Measurements from ENCODE around the gene PDGFD. TPM values are rescaled to one million over a fixed set of nuclear protein-coding genes. Genes with fewer than 3 reads are reported as not detected.

PDGFD gene
- total RNA-seq, 1 experiment from 2014 or later = 1.7 TPM

GRCh38 chr11:104061853-104062521 lies 102.0 kb downstream of the PDGFD start:
- H3K27ac ChIP-seq (ENCODE audit: insufficient read length, low read depth, low read length) = no peak overlapping the region
- no peaks in the 10 kb centered on the region for H3K9me3 Mint-ChIP-seq
- no peak overlapping the region for H2BK15ac ChIP-seq (ENCODE audit: low read depth, low read length)
- H4K91ac ChIP-seq (ENCODE audit: insufficient read length, low read depth, low read length) = no peak overlapping the region
- no peak overlapping the region for H4K8ac ChIP-seq (replicated peaks; ENCODE audit: insufficient read length, low read depth, low read length)
- peaks cover 0 to 2% (median 0%) of the 10 kb centered on the region in 3 experiments; a peak in 1 of 7 replicates for H3K36me3 Mint-ChIP-seq (ENCODE audit: insufficient read depth in 1 of 3, low read depth in 3 of 3)
- H3K23me2 ChIP-seq (ENCODE audit: insufficient read length, low read depth, low read length, poor library complexity, severe bottlenecking) = no peaks in the 10 kb centered on the region
- H3K56ac ChIP-seq (ENCODE audit: insufficient read length, low read depth, low read length) = no peak overlapping the region
- no peak overlapping the region for H2BK5ac ChIP-seq (ENCODE audit: insufficient read length, low read length)
- H2AFZ ChIP-seq (ENCODE audit: low read length) = no peak overlapping the region
- no peaks in the 10 kb centered on the region; the same call in 1 of the 2 replicates for H3K4me1 ChIP-seq (ENCODE audit: insufficient read depth, low read length)
- no peaks in the 10 kb centered on the region for H3K79me2 ChIP-seq (ENCODE audit: insufficient read depth, low read length)
- H2BK20ac ChIP-seq (ENCODE audit: low read depth, low read length, poor library complexity, severe bottlenecking) = no peak overlapping the region
- no peak overlapping the region for H4K5ac ChIP-seq (ENCODE audit: insufficient read length, low read depth, low read length)
- no peak overlapping the region for H3K14ac ChIP-seq (ENCODE audit: insufficient read depth, low read length)
- no peak overlapping the region for H3K4me3 Mint-ChIP-seq
- no peak overlapping the region for H3K27ac Mint-ChIP-seq
- H2AK5ac ChIP-seq (ENCODE audit: insufficient read length, low read length) = no peak overlapping the region
- no CpG with 5 or more reads among the region's 9 CpGs for WGBS (ENCODE audit: extremely low coverage, insufficient read length, low lambda C conversion rate)
- no peak overlapping the region for H3K9ac ChIP-seq (ENCODE audit: extremely low read depth, insufficient read length, low read length)
- no peaks in the 10 kb centered on the region for H3K27me3 ChIP-seq (ENCODE audit: insufficient read depth, low read length)
- no peak overlapping the region for H2BK120ac ChIP-seq (ENCODE audit: low read depth, low read length, poor library complexity, severe bottlenecking)
- no peak for TF ChIP-seq CTCF (conservative IDR thresholded peaks at IDR 0.05)
- no peak overlapping the region for H3K18ac ChIP-seq (ENCODE audit: insufficient read length, low read depth, low read length)
- H3K79me1 ChIP-seq (ENCODE audit: insufficient read depth, low read depth, low read length, poor library complexity, severe bottlenecking) = no peaks in the 10 kb centered on the region
- H3K9me3 ChIP-seq (ENCODE audit: control insufficient read depth, low read depth, low read length) = no peaks in the 10 kb centered on the region
- no peak overlapping the region for H3T11ph ChIP-seq (ENCODE audit: low read length)
- no peak for DNase-seq
- no peak overlapping the region for H3K4ac ChIP-seq (ENCODE audit: low read depth, low read length)
- peaks cover 12% of the 10 kb centered on the region in 2 experiments for H3K4me1 Mint-ChIP-seq
- H3K23ac ChIP-seq (ENCODE audit: insufficient read length, low read depth, low read length) = no peak overlapping the region
- no peak overlapping the region for H3K4me2 ChIP-seq (ENCODE audit: insufficient read depth, insufficient read length, low read length)
- no peak overlapping the region for H2BK12ac ChIP-seq (ENCODE audit: insufficient read length, low read depth, low read length)
- no peaks in the 10 kb centered on the region for H4K20me1 ChIP-seq (ENCODE audit: control insufficient read depth, insufficient read depth, insufficient read length)
- no peaks in the 10 kb centered on the region for H3K27me3 Mint-ChIP-seq (ENCODE audit: low read depth)
